Neutrophil (primary cell): ENCODE measurements around the gene PITX1.

Experiments
- H3K27ac ChIP-seq: fragments of 200-600 bp; sonication (generic); 2 replicates; pipeline ENCODE4 v1.5.1; 2016; ENCODE audit warnings: mild to moderate bottlenecking, moderate library complexity
- H3K27me3 ChIP-seq: fragments of 200-600 bp; sonication (generic); 2 replicates; pipeline ENCODE4 v1.6.0; 2016; ENCODE audit warnings: mild to moderate bottlenecking
- H3K36me3 ChIP-seq: fragments of 200-600 bp; sonication (generic); 2 replicates; pipeline ENCODE4 v1.5.1; 2017
- H3K4me1 ChIP-seq, 2 experiments: fragments of 200-600 bp in 1 of 2; sonication (generic) in 1 of 2; 1 replicate in 1 of 2; 2 replicates in 1 of 2; pipeline versions ENCODE4 v1.5.1 to v1.6.1; 2013 to 2016; ENCODE audit warnings: low read depth in 1 of 2, low read length in 1 of 2, mild to moderate bottlenecking in 1 of 2, moderate library complexity in 1 of 2; ENCODE audit not compliant: control insufficient read depth in 1 of 2, insufficient read depth in 1 of 2
- H3K4me3 ChIP-seq, 2 experiments: fragments of 200-600 bp in 1 of 2; sonication (generic) in 1 of 2; 1 replicate in 1 of 2; 2 replicates in 1 of 2; pipeline ENCODE4 v1.5.1; 2013 to 2016; ENCODE audit warnings: low read depth in 1 of 2, low read length in 1 of 2, mild to moderate bottlenecking in 1 of 2, moderate library complexity in 1 of 2
- H3K9me3 ChIP-seq: fragments of 200-600 bp; sonication (generic); 2 replicates; pipeline ENCODE4 v1.5.1; 2016
- CTCF ChIP-seq: fragments of 200-600 bp; sonication (generic); IDR thresholded peaks from 2 replicates; pipeline ENCODE4 v1.5.1; 2016; ENCODE audit warnings: antibody characterized with exemption

The PITX1 gene

GRCh38 chr5:135069895-135070657, 36.0 kb upstream of the PITX1 start:
- H3K36me3 ChIP-seq = no peaks in the 10 kb centered on the region
- no peaks in the 10 kb centered on the region for H3K4me1 ChIP-seq
- H3K27me3 ChIP-seq = peaks cover 37% of the 10 kb centered on the region
- H3K4me3 ChIP-seq = no peak overlapping the region
- H3K27ac ChIP-seq = no peak overlapping the region
- no peak for TF ChIP-seq CTCF
- no peaks in the 10 kb centered on the region for H3K9me3 ChIP-seq

GRCh38 chr5:135069016-135069770, 35.2 kb upstream of the PITX1 start:
- no peak for TF ChIP-seq CTCF
- H3K4me3 ChIP-seq = no peak overlapping the region
- H3K9me3 ChIP-seq = no peaks in the 10 kb centered on the region
- no peaks in the 10 kb centered on the region for H3K36me3 ChIP-seq
- H3K4me1 ChIP-seq = no peaks in the 10 kb centered on the region
- H3K27ac ChIP-seq = no peak overlapping the region
- H3K27me3 ChIP-seq = peaks cover 37% of the 10 kb centered on the region

- Histone ChIP-seq H3K4me3 (no peak overlapping the region), H3K4me1 (no peaks in the 10 kb centered on the region), H3K27me3 (peaks cover 38% of the 10 kb centered on the region), H3K36me3 (no peaks in the 10 kb centered on the region), H3K27ac (no peak overlapping the region), H3K9me3 (no peaks in the 10 kb centered on the region)
- TF ChIP-seq CTCF = no peak
Observed at GRCh38 chr5:135067587-135067986, 33.6 kb upstream of the PITX1 start.

- Histone ChIP-seq H3K9me3 (no peaks in the 10 kb centered on the region), H3K4me3 (no peak overlapping the region), H3K4me1 (no peaks in the 10 kb centered on the region), H3K27me3 (peaks cover 33% of the 10 kb centered on the region), H3K36me3 (no peaks in the 10 kb centered on the region), H3K27ac (no peak overlapping the region)
- TF ChIP-seq CTCF = no peak
Observed at GRCh38 chr5:135066781-135067180, 32.8 kb upstream of the PITX1 start.

- no peak overlapping the region for H3K27ac ChIP-seq
- TF ChIP-seq CTCF = no peak
- no peaks in the 10 kb centered on the region for H3K9me3 ChIP-seq
- H3K36me3 ChIP-seq = no peaks in the 10 kb centered on the region
- H3K27me3 ChIP-seq = peaks cover 33% of the 10 kb centered on the region
- H3K4me1 ChIP-seq = no peaks in the 10 kb centered on the region
- no peak overlapping the region for H3K4me3 ChIP-seq
Observed at GRCh38 chr5:135065306-135066265, 31.6 kb upstream of the PITX1 start.
